ENCODE data around the gene TFAP2B.

TFAP2B gene

GRCh38 chr6:50834929-50835410, 16.3 kb downstream of the TFAP2B start:
- peaks cover 2% of the 10 kb centered on the region for H3K4me1 Mint-ChIP-seq (ENCODE audit: low read depth)

DNA sequence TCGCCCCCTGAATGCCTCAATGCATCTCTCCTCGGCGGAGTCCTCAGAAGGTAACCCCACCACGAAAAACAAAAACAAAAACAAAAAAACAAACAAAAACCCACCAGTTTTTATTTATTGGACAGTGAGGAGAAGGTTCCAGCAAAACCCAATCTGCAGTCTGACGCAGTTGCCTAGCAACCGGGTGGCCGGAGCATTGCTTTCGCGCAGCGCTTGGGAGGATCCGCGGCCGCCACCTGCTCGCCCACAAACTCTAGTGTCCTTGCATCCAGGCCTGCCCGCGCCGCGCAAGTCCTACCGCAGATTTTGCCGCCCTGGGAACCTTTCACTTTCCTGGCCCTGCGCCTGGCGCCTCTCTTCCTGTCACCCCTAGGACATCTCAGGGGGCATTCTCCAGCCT, 17.6 kb downstream of the TFAP2B start:
- Mint-ChIP-seq H3K4me3 (no peak overlapping the region), H3K9me3 (ENCODE audit: low read depth) (peaks cover 4% of the 10 kb centered on the region), H3K36me3 (no peaks in the 10 kb centered on the region), H3K27me3 (peaks cover 56% of the 10 kb centered on the region), H3K4me1 (ENCODE audit: low read depth) (peaks cover 2% of the 10 kb centered on the region), H3K27ac (no peak overlapping the region)

More at GRCh38 chr6:50834929-50835410, 16.3 kb downstream of the TFAP2B start:
- Mint-ChIP-seq H3K4me3 (no peak overlapping the region), H3K9me3 (ENCODE audit: low read depth) (no peaks in the 10 kb centered on the region), H3K36me3 (no peaks in the 10 kb centered on the region), H3K27me3 (peaks cover 56% of the 10 kb centered on the region), H3K27ac (no peak overlapping the region)

- Mint-ChIP-seq H3K4me1 (ENCODE audit: low read depth) (peaks cover 2% of the 10 kb centered on the region), H3K4me3 (no peak overlapping the region), H3K27me3 (peaks cover 57% of the 10 kb centered on the region), H3K36me3 (no peaks in the 10 kb centered on the region), H3K27ac (no peak overlapping the region), H3K9me3 (ENCODE audit: low read depth) (peaks cover 4% of the 10 kb centered on the region)
Measured at GRCh38 chr6:50837589-50838445, 19.1 kb downstream of the TFAP2B start.

- Mint-ChIP-seq H3K4me3 (no peak overlapping the region), H3K36me3 (no peaks in the 10 kb centered on the region), H3K27me3 (peaks cover 62% of the 10 kb centered on the region), H3K9me3 (ENCODE audit: low read depth) (peaks cover 4% of the 10 kb centered on the region), H3K27ac (no peak overlapping the region), H3K4me1 (ENCODE audit: low read depth) (peaks cover 2% of the 10 kb centered on the region)
Measured at GRCh38 chr6:50840112-50840810, 21.6 kb downstream of the TFAP2B start.

DNA sequence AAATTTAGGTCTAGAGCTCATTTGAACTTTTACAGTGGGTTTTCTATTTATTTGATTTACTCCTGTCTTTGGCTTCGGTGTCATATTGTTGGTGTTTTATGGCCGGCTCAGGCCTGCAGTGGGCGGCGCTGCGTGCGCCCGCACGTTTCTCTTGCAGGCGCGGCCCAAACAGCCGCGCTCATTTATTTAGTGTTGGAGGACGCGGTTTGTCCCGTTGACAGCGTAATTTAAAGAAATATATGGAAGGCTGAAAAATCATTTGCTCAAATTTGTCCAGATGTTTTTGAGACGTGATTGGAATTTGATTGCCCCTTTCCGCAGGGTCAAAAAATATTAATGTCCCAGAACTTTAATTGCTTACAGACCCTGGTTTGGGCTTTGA, 22.1 kb downstream of the TFAP2B start:
- Mint-ChIP-seq H3K4me1 (ENCODE audit: low read depth) (peaks cover 2% of the 10 kb centered on the region), H3K36me3 (no peaks in the 10 kb centered on the region), H3K4me3 (no peak overlapping the region), H3K9me3 (ENCODE audit: low read depth) (peaks cover 4% of the 10 kb centered on the region), H3K27me3 (peaks cover 61% of the 10 kb centered on the region), H3K27ac (no peak overlapping the region)

DNA sequence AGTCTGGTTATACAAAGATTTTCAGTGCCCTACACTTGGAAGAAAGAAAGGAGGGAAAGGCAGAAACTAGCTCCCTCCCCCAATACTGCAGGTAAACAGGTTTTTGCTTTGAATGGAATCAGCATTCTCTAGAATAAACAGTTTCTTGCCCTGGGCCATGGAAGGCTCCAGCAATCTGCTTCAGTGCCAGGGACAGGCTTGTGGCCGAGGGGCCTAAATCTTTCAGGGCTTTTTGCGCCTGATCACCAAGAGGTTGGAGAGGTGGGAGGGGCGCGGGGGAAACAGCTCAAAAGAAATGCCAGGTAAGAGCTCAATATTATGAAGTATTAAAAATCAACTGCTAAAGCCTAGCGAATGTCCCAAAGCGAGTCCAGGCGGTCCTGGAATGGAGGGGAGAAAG, 23.8 kb downstream of the TFAP2B start:
- peaks cover 4% of the 10 kb centered on the region for H3K9me3 Mint-ChIP-seq (ENCODE audit: low read depth)
- no peak overlapping the region for H3K4me3 Mint-ChIP-seq
- H3K27ac Mint-ChIP-seq, result no peak overlapping the region
- H3K27me3 Mint-ChIP-seq, result peaks cover 64% of the 10 kb centered on the region
- H3K4me1 Mint-ChIP-seq (ENCODE audit: low read depth), result no peaks in the 10 kb centered on the region
- H3K36me3 Mint-ChIP-seq, result no peaks in the 10 kb centered on the region

GRCh38 chr6:50842861-50843384, 24.3 kb downstream of the TFAP2B start:
- H3K27ac Mint-ChIP-seq, result no peak overlapping the region
- peaks cover 4% of the 10 kb centered on the region for H3K9me3 Mint-ChIP-seq (ENCODE audit: low read depth)
- peaks cover 65% of the 10 kb centered on the region for H3K27me3 Mint-ChIP-seq
- H3K36me3 Mint-ChIP-seq, result peaks cover 2% of the 10 kb centered on the region
- H3K4me3 Mint-ChIP-seq, result no peak overlapping the region
- H3K4me1 Mint-ChIP-seq (ENCODE audit: low read depth), result no peaks in the 10 kb centered on the region

- no peak overlapping the region for H3K4me3 Mint-ChIP-seq
- H3K36me3 Mint-ChIP-seq, result peaks cover 2% of the 10 kb centered on the region
- H3K4me1 Mint-ChIP-seq (ENCODE audit: low read depth), result no peaks in the 10 kb centered on the region
- H3K9me3 Mint-ChIP-seq (ENCODE audit: low read depth), result peaks cover 4% of the 10 kb centered on the region
- H3K27ac Mint-ChIP-seq, result no peak overlapping the region
- peaks cover 64% of the 10 kb centered on the region for H3K27me3 Mint-ChIP-seq
Measured at GRCh38 chr6:50843842-50844241, 25.2 kb downstream of the TFAP2B start.

DNA sequence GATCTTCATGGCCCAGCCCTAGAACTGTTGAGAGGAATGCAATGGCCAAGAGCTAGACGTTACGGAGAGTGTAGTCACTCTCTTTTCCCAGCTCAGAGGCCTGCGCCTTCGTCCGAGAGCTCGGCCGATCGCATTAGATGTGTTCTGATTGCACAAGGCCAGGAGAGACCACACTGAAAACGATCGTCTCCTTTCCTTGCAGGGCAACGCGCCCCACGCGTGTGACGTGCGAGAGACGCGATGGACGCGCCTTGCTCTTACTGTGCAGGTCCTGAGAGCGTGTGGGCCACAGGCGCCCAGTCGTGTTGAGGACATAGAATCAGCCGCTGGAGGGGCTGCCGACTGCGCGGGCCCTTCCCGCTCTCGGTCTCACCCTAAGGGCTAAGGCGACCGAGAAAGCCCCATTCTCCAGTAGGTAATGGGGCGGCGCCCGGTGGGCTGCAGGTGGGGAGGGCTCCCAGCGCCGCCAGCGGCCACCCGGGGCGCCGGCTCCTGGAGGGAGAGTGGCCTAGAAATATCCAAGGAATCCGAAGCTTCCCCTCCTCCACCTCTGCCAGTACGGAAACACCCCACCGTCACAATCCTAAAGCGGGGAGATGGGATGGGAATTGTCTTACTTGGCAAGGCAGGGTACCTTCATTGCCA, 26.9 kb downstream of the TFAP2B start:
- Mint-ChIP-seq H3K27ac (no peak overlapping the region), H3K4me3 (no peak overlapping the region), H3K27me3 (peaks cover 60% of the 10 kb centered on the region), H3K9me3 (ENCODE audit: low read depth) (peaks cover 4% of the 10 kb centered on the region), H3K36me3 (peaks cover 2% of the 10 kb centered on the region), H3K4me1 (ENCODE audit: low read depth) (no peaks in the 10 kb centered on the region)

- Mint-ChIP-seq H3K9me3 (ENCODE audit: low read depth) (no peaks in the 10 kb centered on the region), H3K4me3 (no peak overlapping the region), H3K4me1 (ENCODE audit: low read depth) (no peaks in the 10 kb centered on the region), H3K27me3 (peaks cover 56% of the 10 kb centered on the region), H3K27ac (no peak overlapping the region), H3K36me3 (peaks cover 2% of the 10 kb centered on the region)
Measured at GRCh38 chr6:50846144-50846851, 27.6 kb downstream of the TFAP2B start.

GRCh38 chr6:50846852-50847155, 28.1 kb downstream of the TFAP2B start:
- no peak overlapping the region for H3K27ac Mint-ChIP-seq
- H3K27me3 Mint-ChIP-seq, result peaks cover 58% of the 10 kb centered on the region

DNA sequence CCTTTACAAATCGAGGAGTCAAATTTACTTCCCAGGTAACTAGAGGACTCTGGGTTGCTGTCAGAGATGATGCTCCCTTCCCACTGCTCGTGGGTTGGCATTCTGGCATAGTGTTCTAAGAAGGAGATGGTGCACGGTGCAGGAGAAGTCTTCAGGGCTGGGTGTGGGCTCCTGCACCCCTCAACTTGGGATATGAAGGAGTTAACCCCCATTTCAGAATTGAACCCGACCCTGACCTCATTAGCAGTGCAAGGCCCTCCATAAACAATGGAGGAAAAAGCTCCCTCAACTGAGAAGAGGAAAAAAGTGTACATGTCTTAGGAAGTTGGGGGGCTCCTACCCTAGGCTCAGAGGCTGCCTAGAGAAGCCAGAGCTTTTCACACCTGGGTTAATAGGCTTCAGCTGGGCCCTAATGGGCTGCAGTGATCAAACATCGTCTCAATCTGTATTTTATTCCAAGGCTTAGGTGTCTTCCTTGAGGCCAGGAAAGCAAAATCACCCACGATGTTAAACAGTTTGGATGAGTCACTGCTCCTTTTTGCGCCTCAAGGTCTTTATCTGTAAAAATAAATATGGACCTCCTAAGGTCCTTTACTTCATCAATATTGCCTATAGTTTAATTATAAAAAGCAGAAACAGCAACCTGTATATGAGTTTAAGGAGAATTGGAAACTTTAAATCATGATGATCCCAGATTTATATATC, 29.4 kb downstream of the TFAP2B start:
- no peaks in the 10 kb centered on the region for H3K9me3 Mint-ChIP-seq (ENCODE audit: low read depth)
- H3K36me3 Mint-ChIP-seq, result peaks cover 2% of the 10 kb centered on the region
- peaks cover 64% of the 10 kb centered on the region for H3K27me3 Mint-ChIP-seq
- no peak overlapping the region for H3K27ac Mint-ChIP-seq
- no peak overlapping the region for H3K4me3 Mint-ChIP-seq
- no peaks in the 10 kb centered on the region for H3K4me1 Mint-ChIP-seq (ENCODE audit: low read depth)

More at GRCh38 chr6:50846852-50847155, 28.1 kb downstream of the TFAP2B start:
- peaks cover 2% of the 10 kb centered on the region for H3K36me3 Mint-ChIP-seq
- H3K9me3 Mint-ChIP-seq (ENCODE audit: low read depth), result no peaks in the 10 kb centered on the region
- no peaks in the 10 kb centered on the region for H3K4me1 Mint-ChIP-seq (ENCODE audit: low read depth)
- no peak overlapping the region for H3K4me3 Mint-ChIP-seq

GRCh38 chr6:50848989-50849795, 30.5 kb downstream of the TFAP2B start:
- Mint-ChIP-seq H3K27me3 (peaks cover 60% of the 10 kb centered on the region), H3K4me3 (no peak overlapping the region), H3K4me1 (ENCODE audit: low read depth) (no peaks in the 10 kb centered on the region), H3K36me3 (peaks cover 2% of the 10 kb centered on the region), H3K9me3 (ENCODE audit: low read depth) (no peaks in the 10 kb centered on the region), H3K27ac (no peak overlapping the region)

Data from activated naive CD8-positive, alpha-beta T cell (primary cell).